ENCODE measurements around the gene SNRPB. TPM values are rescaled to one million over a fixed set of nuclear protein-coding genes. Genes with fewer than 3 reads are reported as not detected.
A peak's percentile ranks its signal among the peaks of the same experiment; 100 is the strongest.

Gene SNRPB
- total and polyA plus RNA-seq, 2 donors (not counting 1 experiment from before 2014, with no cell fraction given) = 78.9 to 104 TPM

- H3K36me3 ChIP-seq (ENCODE audit: control insufficient read depth, insufficient read depth, low read length) = no peaks in the 10 kb centered on the region
- no peaks in the 10 kb centered on the region for H3K9me3 ChIP-seq (ENCODE audit: control insufficient read depth, insufficient read depth, low read depth, low read length)
- no peak overlapping the region for H3K27ac ChIP-seq (ENCODE audit: insufficient read depth, low read length)
- no peak overlapping the region for H3K4me2 ChIP-seq (ENCODE audit: extremely low read depth, insufficient read depth, low read length)
- no peak overlapping the region for H3K4me3 ChIP-seq (replicated peaks in 1 of 4; ENCODE audit: control extremely low read depth in 1 of 4, insufficient read depth in 1 of 4, low read depth in 3 of 4, low read length in 4 of 4)
- no peaks in the 10 kb centered on the region for H3K27me3 ChIP-seq (ENCODE audit: control insufficient read depth, insufficient read depth, low read length)
- no peak overlapping the region for H3K9ac ChIP-seq (ENCODE audit: insufficient read depth, low read length)
- H4K20me1 ChIP-seq (ENCODE audit: control insufficient read depth, extremely low read depth, insufficient read depth, low read length) = no peaks in the 10 kb centered on the region
- peak; percentile 55 to 70 for DNase-seq (ENCODE audit: low read depth in 2 of 2)
- H3K4me1 ChIP-seq (ENCODE audit: control insufficient read depth, extremely low read depth, insufficient read depth, low read length) = no peaks in the 10 kb centered on the region
- no peaks in the 10 kb centered on the region for H3K79me2 ChIP-seq (ENCODE audit: control insufficient read depth, insufficient read depth, low read length)
- H2AFZ ChIP-seq (ENCODE audit: low read length) = no peak overlapping the region
- TF ChIP-seq CTCF (conservative IDR thresholded peaks at IDR 0.05 in 1 of 2, IDR thresholded peaks at IDR 0.05 in 1 of 2; ENCODE audit: low read depth in 1 of 2, low read length in 2 of 2) (peak; percentile 62 to 94), EZH2 (IDR thresholded peaks at IDR 0.05; ENCODE audit: low read length, missing control alignments) (no peak)
Measured at GRCh38 chr20:2451939-2452732, 18.5 kb downstream of the SNRPB start.

GRCh38 chr20:2451422-2451821 lies 19.2 kb downstream of the SNRPB start:
- no peak overlapping the region for H3K4me2 ChIP-seq (ENCODE audit: extremely low read depth, insufficient read depth, low read length)
- H3K27ac ChIP-seq (ENCODE audit: insufficient read depth, low read length) = no peak overlapping the region
- no peaks in the 10 kb centered on the region for H3K4me1 ChIP-seq (ENCODE audit: control insufficient read depth, extremely low read depth, insufficient read depth, low read length)
- H2AFZ ChIP-seq (ENCODE audit: low read length) = no peak overlapping the region
- H3K4me3 ChIP-seq (replicated peaks in 1 of 4; ENCODE audit: control extremely low read depth in 1 of 4, insufficient read depth in 1 of 4, low read depth in 3 of 4, low read length in 4 of 4) = no peak overlapping the region
- no peaks in the 10 kb centered on the region for H3K27me3 ChIP-seq (ENCODE audit: control insufficient read depth, insufficient read depth, low read length)
- no peak for DNase-seq (ENCODE audit: low read depth in 2 of 2)
- no peaks in the 10 kb centered on the region for H3K79me2 ChIP-seq (ENCODE audit: control insufficient read depth, insufficient read depth, low read length)
- no peaks in the 10 kb centered on the region for H3K9me3 ChIP-seq (ENCODE audit: control insufficient read depth, insufficient read depth, low read depth, low read length)
- no peaks in the 10 kb centered on the region for H3K36me3 ChIP-seq (ENCODE audit: control insufficient read depth, insufficient read depth, low read length)
- H4K20me1 ChIP-seq (ENCODE audit: control insufficient read depth, extremely low read depth, insufficient read depth, low read length) = no peaks in the 10 kb centered on the region
- TF ChIP-seq CTCF (conservative IDR thresholded peaks at IDR 0.05 in 1 of 2, IDR thresholded peaks at IDR 0.05 in 1 of 2; ENCODE audit: low read depth in 1 of 2, low read length in 2 of 2) (no peak), EZH2 (IDR thresholded peaks at IDR 0.05; ENCODE audit: low read length, missing control alignments) (no peak)
- H3K9ac ChIP-seq (ENCODE audit: insufficient read depth, low read length) = no peak overlapping the region

- no peaks in the 10 kb centered on the region for H3K79me2 ChIP-seq (ENCODE audit: control insufficient read depth, insufficient read depth, low read length)
- TF ChIP-seq EZH2 (IDR thresholded peaks at IDR 0.05; ENCODE audit: low read length, missing control alignments) (no peak), CTCF (conservative IDR thresholded peaks at IDR 0.05 in 1 of 2, IDR thresholded peaks at IDR 0.05 in 1 of 2; ENCODE audit: low read depth in 1 of 2, low read length in 2 of 2) (no peak)
- no peak overlapping the region for H3K27ac ChIP-seq (ENCODE audit: insufficient read depth, low read length)
- H3K4me2 ChIP-seq (ENCODE audit: extremely low read depth, insufficient read depth, low read length) = no peak overlapping the region
- DNase-seq (ENCODE audit: low read depth in 2 of 2) = no peak
- no peak overlapping the region for H3K4me3 ChIP-seq (replicated peaks in 1 of 4; ENCODE audit: control extremely low read depth in 1 of 4, insufficient read depth in 1 of 4, low read depth in 3 of 4, low read length in 4 of 4)
- H3K4me1 ChIP-seq (ENCODE audit: control insufficient read depth, extremely low read depth, insufficient read depth, low read length) = no peaks in the 10 kb centered on the region
- no peaks in the 10 kb centered on the region for H3K36me3 ChIP-seq (ENCODE audit: control insufficient read depth, insufficient read depth, low read length)
- H4K20me1 ChIP-seq (ENCODE audit: control insufficient read depth, extremely low read depth, insufficient read depth, low read length) = no peaks in the 10 kb centered on the region
- no peaks in the 10 kb centered on the region for H3K27me3 ChIP-seq (ENCODE audit: control insufficient read depth, insufficient read depth, low read length)
- no peaks in the 10 kb centered on the region for H3K9me3 ChIP-seq (ENCODE audit: control insufficient read depth, insufficient read depth, low read depth, low read length)
- no peak overlapping the region for H2AFZ ChIP-seq (ENCODE audit: low read length)
- no peak overlapping the region for H3K9ac ChIP-seq (ENCODE audit: insufficient read depth, low read length)
Measured at GRCh38 chr20:2449386-2449785, 21.2 kb downstream of the SNRPB start.

Measured in fibroblast of lung (primary cell).